HL-60 (cell line): ENCODE data around the gene ENTR1.
A peak's percentile ranks its signal among the peaks of the same experiment; 100 is the strongest.

Source experiments
- DNase-seq, 2 experiments: peaks; one replicate each; pipeline ENCODE4 v3.0.0-alpha.2; 2010 to 2020; ENCODE audit warnings: low read depth in 1 of 2, low spot score in 1 of 2
- H3K27ac ChIP-seq: fragments of 250-450 bp; sonication (Bioruptor Pico); replicated peaks from 2 replicates; pipeline ENCODE4 v1.5.1; 2020; ENCODE audit warnings: mild to moderate bottlenecking, moderate library complexity
- H3K27me3 ChIP-seq: fragments of 250-450 bp; sonication (Bioruptor Pico); 2 replicates; pipeline ENCODE4 v1.5.1; 2021; ENCODE audit warnings: mild to moderate bottlenecking, moderate library complexity; ENCODE audit not compliant: insufficient read depth, poor library complexity, severe bottlenecking
- H3K4me3 ChIP-seq: replicated peaks from 2 replicates; pipeline ENCODE4 v1.5.1; 2011; ENCODE audit warnings: mild to moderate bottlenecking, control low read depth, low read length; ENCODE audit not compliant: insufficient read depth
- GABPA ChIP-seq: IDR thresholded peaks from 2 replicates; pipeline ENCODE4 v1.6.1; 2012; ENCODE audit warnings: low read depth
- POLR2AphosphoS5 ChIP-seq: IDR thresholded peaks from 2 replicates; pipeline ENCODE4 v1.6.1; 2012; ENCODE audit warnings: low read depth
- SPI1 ChIP-seq: IDR thresholded peaks from 2 replicates; pipeline ENCODE4 v1.6.1; 2012; ENCODE audit warnings: low read depth, mild to moderate bottlenecking, borderline replicate concordance
- long read RNA-seq: library from polyadenylated mRNA; unstranded; transcript quantifications from one replicate; pipeline ENCODE4 v2.0.0, GENCODE V29; 2020
- TF ChIP-seq, protein P1 (sequence below): IDR thresholded peaks from one replicate; pipeline ENCODE4 v1.5.1; 2011; ENCODE audit warnings: low read length, control low read depth, inconsistent platforms; ENCODE audit not compliant: insufficient read depth
- TF ChIP-seq, protein P2 (sequence below): IDR thresholded peaks from 2 replicates; pipeline ENCODE4 v1.6.1; 2012; ENCODE audit warnings: low read depth; ENCODE audit not compliant: insufficient replicate concordance

Gene ENTR1, protein sequence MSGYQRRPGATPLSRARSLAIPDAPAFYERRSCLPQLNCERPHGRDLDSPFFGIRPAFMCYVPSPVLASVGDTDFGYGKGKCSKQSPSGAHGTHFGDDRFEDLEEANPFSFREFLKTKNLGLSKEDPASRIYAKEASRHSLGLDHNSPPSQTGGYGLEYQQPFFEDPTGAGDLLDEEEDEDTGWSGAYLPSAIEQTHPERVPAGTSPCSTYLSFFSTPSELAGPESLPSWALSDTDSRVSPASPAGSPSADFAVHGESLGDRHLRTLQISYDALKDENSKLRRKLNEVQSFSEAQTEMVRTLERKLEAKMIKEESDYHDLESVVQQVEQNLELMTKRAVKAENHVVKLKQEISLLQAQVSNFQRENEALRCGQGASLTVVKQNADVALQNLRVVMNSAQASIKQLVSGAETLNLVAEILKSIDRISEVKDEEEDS
- long read RNA-seq, partial matches to known transcripts = 1 of 5 reads
- long read RNA-seq, other reads (novel, unspliced or antisense) = 1 of 5 reads

DNA sequence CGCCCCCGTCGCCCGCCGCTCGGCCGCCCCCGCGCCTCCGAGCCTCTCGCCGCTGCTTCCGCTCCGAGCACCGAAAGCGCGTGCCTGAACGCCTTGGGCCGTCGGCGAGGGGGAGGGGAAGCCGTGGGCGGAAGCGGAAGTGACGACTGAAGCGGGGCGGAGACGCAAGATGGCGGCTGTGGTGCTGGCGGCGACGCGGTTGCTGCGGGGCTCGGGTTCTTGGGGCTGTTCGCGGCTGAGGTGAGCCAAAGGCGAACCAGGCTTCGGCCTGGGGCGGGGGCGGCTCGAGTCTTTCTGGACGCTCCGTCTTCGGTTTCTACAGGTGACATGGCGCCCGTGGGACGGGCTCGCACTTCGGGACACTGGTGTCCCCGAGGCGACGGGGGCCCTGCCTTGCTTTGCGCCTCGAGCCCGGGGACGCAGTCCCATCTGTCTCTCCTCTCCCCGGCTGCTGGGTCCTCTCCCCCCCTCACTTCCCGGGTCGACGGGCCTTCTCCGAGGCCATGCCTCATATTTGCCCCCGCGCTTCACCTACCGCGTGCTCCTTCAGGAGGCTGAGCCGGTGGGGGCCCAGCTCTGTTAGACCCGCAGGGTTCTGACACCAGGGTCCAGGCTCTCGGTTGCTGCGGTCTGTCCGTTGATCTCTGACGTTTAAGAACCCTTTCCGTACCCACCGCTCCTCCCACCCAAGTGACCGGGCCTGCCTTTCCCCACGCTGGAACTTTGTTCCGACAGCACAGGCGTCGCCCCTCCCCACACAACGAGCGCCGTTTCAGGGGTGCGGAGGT lies at the start of gene ENTR1, which contains the start of gene PMPCA:
Gene ENTR1, minus strand, starts transcription at position 115 of the 788 bp plus-strand sequence. CDS start 217 bp downstream, outside the sequence.
Gene PMPCA, plus strand, starts transcription at position 159 of the 788 bp plus-strand sequence. Its CDS starts 11 bp downstream, at position 170.
- Histone ChIP-seq H3K27me3 (no peaks in the 10 kb centered on the region), H3K27ac (peak within 1 kb of the TSS; percentile 84), H3K4me3 (peak within 1 kb of the TSS; percentile 85)
- peak; percentile 89 for TF ChIP-seq GABPA
- TF ChIP-seq, protein P1, sequence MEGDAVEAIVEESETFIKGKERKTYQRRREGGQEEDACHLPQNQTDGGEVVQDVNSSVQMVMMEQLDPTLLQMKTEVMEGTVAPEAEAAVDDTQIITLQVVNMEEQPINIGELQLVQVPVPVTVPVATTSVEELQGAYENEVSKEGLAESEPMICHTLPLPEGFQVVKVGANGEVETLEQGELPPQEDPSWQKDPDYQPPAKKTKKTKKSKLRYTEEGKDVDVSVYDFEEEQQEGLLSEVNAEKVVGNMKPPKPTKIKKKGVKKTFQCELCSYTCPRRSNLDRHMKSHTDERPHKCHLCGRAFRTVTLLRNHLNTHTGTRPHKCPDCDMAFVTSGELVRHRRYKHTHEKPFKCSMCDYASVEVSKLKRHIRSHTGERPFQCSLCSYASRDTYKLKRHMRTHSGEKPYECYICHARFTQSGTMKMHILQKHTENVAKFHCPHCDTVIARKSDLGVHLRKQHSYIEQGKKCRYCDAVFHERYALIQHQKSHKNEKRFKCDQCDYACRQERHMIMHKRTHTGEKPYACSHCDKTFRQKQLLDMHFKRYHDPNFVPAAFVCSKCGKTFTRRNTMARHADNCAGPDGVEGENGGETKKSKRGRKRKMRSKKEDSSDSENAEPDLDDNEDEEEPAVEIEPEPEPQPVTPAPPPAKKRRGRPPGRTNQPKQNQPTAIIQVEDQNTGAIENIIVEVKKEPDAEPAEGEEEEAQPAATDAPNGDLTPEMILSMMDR = no peak
- TF ChIP-seq SPI1 = peak; percentile 68; the same call in 1 of the 2 replicates
- TF ChIP-seq, protein P2, sequence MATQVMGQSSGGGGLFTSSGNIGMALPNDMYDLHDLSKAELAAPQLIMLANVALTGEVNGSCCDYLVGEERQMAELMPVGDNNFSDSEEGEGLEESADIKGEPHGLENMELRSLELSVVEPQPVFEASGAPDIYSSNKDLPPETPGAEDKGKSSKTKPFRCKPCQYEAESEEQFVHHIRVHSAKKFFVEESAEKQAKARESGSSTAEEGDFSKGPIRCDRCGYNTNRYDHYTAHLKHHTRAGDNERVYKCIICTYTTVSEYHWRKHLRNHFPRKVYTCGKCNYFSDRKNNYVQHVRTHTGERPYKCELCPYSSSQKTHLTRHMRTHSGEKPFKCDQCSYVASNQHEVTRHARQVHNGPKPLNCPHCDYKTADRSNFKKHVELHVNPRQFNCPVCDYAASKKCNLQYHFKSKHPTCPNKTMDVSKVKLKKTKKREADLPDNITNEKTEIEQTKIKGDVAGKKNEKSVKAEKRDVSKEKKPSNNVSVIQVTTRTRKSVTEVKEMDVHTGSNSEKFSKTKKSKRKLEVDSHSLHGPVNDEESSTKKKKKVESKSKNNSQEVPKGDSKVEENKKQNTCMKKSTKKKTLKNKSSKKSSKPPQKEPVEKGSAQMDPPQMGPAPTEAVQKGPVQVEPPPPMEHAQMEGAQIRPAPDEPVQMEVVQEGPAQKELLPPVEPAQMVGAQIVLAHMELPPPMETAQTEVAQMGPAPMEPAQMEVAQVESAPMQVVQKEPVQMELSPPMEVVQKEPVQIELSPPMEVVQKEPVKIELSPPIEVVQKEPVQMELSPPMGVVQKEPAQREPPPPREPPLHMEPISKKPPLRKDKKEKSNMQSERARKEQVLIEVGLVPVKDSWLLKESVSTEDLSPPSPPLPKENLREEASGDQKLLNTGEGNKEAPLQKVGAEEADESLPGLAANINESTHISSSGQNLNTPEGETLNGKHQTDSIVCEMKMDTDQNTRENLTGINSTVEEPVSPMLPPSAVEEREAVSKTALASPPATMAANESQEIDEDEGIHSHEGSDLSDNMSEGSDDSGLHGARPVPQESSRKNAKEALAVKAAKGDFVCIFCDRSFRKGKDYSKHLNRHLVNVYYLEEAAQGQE = no peak
- TF ChIP-seq POLR2AphosphoS5 = peak; percentile 89
- peak; percentile 89 to 92 for DNase-seq

DNA sequence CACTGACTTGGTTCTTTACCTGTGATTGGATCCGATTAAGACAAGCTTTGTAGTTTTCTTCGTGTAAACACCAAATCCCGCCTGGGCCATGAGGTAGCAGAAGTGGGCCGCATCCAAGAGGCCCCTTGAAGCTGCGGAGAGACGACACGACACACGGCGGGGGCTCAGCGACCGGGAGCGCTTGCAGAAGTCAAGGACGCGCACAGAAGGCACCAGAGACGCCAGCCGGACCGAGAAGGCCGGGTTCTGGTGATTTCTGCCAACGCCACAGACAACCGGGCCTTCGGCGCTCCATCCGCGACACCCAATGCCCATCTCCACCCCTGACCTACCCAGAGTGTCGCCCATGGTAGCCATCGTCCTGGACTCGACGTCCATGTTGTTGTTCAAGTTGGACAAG lies 49.0 kb upstream of the ENTR1 start:
- Histone ChIP-seq H3K27me3 (no peaks in the 10 kb centered on the region), H3K27ac (no peak overlapping the region), H3K4me3 (no peak overlapping the region)
- TF ChIP-seq, protein P1 = no peak
- TF ChIP-seq, protein P2 = no peak
- no peak for TF ChIP-seq SPI1
- TF ChIP-seq POLR2AphosphoS5 = no peak
- TF ChIP-seq GABPA = no peak
- no peak for DNase-seq

DNA sequence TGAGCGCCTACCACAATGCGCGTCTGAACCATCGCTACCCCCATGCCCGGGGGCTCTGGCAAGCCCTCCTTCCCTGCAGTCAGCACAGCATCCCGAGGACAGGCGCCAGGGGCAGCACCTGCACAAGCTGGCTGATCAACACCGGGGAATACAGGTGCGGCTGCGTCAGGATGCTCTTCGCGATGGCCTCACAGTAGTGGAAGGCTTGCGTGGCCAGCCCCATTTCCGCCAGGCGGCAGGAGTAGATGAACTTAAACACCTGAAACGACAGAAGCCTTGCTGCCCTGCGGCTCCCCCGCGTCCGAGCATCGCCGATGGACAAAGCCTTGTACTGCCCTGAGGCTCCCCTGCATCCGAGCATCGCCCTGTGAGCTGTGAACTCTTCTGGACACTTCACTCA lies 46.9 kb upstream of the ENTR1 start:
- H3K4me3 ChIP-seq = no peak overlapping the region
- no peak for DNase-seq
- TF ChIP-seq GABPA (no peak), POLR2AphosphoS5 (no peak), SPI1 (no peak)
- TF ChIP-seq, protein P2 = no peak
- TF ChIP-seq, protein P1 = no peak
- no peaks in the 10 kb centered on the region for H3K27me3 ChIP-seq
- H3K27ac ChIP-seq = no peak overlapping the region
